ENCODE results near the gene CENPL.

The CENPL gene

DNA sequence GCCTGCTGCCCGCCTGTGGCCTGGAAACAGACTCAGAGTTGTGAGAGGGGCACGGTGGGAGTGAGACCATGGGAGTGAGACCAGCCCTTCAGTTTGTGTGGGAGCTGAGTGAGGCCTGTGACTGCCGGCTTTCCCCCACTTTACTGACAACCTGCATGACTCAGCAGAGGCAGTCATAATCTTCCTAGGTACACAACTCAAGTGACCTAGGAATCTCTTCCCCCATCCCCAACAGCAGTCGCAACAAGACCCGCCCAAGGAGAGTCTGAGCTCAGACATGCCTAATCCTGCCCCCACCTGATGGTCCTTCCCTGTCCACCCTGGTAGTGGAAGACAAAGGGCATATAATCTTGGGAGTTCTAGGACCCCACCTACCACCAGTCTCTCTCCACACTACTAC, 65.7 kb downstream of the CENPL start:
- H3K4me1 ChIP-seq = no peaks in the 10 kb centered on the region
- H3K27me3 ChIP-seq = no peaks in the 10 kb centered on the region
- H3K36me3 ChIP-seq = peaks cover 93% of the 10 kb centered on the region
- no peak for TF ChIP-seq Cebpa-rat (IDR thresholded peaks at IDR 0.05)
- H3K4me3 ChIP-seq = no peak overlapping the region
- H4K20me1 ChIP-seq = no peaks in the 10 kb centered on the region
- no peak overlapping the region for H3K27ac ChIP-seq
- H3K9ac ChIP-seq = no peak overlapping the region
- H3K9me3 ChIP-seq = peaks cover 46% of the 10 kb centered on the region
- H3K4me2 ChIP-seq = no peak overlapping the region

GRCh38 chr1:173758110-173758509, 66.6 kb downstream of the CENPL start:
- no peak overlapping the region for H3K4me2 ChIP-seq
- TF ChIP-seq Cebpa-rat (IDR thresholded peaks at IDR 0.05) = no peak
- no peaks in the 10 kb centered on the region for H3K4me1 ChIP-seq
- H3K27ac ChIP-seq = no peak overlapping the region
- H3K36me3 ChIP-seq = peaks cover 93% of the 10 kb centered on the region
- no peak overlapping the region for H3K4me3 ChIP-seq
- no peaks in the 10 kb centered on the region for H3K27me3 ChIP-seq
- peaks cover 37% of the 10 kb centered on the region for H3K9me3 ChIP-seq
- no peak overlapping the region for H3K9ac ChIP-seq
- H4K20me1 ChIP-seq = no peaks in the 10 kb centered on the region

- H4K20me1 ChIP-seq = no peaks in the 10 kb centered on the region
- no peak overlapping the region for H3K4me3 ChIP-seq
- H3K36me3 ChIP-seq = peaks cover 93% of the 10 kb centered on the region
- no peak overlapping the region for H3K27ac ChIP-seq
- H3K9ac ChIP-seq = no peak overlapping the region
- H3K9me3 ChIP-seq = peaks cover 33% of the 10 kb centered on the region
- no peak for TF ChIP-seq Cebpa-rat (IDR thresholded peaks at IDR 0.05)
- H3K27me3 ChIP-seq = no peaks in the 10 kb centered on the region
- H3K4me1 ChIP-seq = no peaks in the 10 kb centered on the region
- H3K4me2 ChIP-seq = no peak overlapping the region
Measured at GRCh38 chr1:173757666-173758065, 67.0 kb downstream of the CENPL start.

DNA sequence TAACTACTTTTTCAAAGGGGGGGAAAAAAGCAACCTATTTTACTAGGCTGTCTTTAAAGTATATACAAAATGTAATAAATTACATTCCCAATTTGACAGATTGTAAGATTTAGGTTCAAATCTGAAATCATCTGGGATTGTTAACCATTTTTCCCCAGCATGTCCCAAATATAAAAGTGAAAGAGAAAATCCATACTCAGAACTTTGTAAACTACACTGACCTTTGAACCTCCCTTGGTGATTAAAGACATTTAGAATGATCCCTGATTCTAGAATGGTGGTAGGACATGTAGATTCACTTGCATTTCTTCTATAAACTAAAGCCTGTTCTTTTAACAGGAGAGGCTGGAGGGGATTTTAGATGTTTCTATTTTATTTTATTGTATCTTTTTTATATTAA, 70.9 kb downstream of the CENPL start:
- no peak overlapping the region for H3K9ac ChIP-seq
- TF ChIP-seq Cebpa-rat (IDR thresholded peaks at IDR 0.05) = no peak
- peaks cover 73% of the 10 kb centered on the region for H3K36me3 ChIP-seq

More for the DNA sequence above, 70.9 kb downstream of the CENPL start:
- Histone ChIP-seq H4K20me1 (no peaks in the 10 kb centered on the region), H3K4me1 (no peaks in the 10 kb centered on the region), H3K27ac (no peak overlapping the region), H3K9me3 (peaks cover 6% of the 10 kb centered on the region), H3K27me3 (no peaks in the 10 kb centered on the region), H3K4me3 (no peak overlapping the region), H3K4me2 (no peak overlapping the region)
